ENCODE measurements around the gene TFEB.

The TFEB gene

DNA sequence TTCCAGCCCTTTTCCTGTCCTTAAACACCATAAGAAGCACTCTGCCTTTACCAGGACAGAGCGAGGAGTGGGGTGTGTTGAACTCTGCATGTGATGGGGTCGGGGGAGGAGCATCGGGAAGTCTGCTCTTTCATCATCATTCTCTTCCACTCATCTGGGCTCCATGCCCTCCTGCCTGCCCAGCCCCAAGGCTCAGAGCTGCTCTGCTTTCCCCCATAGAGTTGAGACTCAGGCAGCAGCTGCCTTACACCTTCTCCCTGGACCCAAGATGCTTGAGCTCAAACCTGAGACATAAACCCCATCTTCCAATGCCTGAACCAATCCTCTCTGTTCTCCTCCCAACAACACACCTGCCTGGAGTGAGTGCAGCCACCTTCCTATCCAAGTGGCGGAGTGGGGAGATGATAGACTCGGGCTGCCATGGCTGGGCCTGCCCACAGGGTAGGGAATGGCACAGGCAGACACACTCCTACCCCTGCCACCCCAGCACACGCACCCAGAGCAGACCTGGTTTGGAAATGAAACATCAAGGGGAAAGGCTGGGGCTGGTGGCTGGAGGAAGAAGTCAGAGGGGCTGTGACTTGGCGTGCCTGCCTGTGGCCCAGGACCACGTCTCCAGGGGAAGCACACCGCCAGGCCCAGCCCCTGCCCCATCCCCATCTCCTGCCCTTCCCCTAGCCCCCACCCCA is 28.4 kb downstream of the TFEB start:
- peak; percentile 35 for DNase-seq (ENCODE audit: low spot score)

DNA sequence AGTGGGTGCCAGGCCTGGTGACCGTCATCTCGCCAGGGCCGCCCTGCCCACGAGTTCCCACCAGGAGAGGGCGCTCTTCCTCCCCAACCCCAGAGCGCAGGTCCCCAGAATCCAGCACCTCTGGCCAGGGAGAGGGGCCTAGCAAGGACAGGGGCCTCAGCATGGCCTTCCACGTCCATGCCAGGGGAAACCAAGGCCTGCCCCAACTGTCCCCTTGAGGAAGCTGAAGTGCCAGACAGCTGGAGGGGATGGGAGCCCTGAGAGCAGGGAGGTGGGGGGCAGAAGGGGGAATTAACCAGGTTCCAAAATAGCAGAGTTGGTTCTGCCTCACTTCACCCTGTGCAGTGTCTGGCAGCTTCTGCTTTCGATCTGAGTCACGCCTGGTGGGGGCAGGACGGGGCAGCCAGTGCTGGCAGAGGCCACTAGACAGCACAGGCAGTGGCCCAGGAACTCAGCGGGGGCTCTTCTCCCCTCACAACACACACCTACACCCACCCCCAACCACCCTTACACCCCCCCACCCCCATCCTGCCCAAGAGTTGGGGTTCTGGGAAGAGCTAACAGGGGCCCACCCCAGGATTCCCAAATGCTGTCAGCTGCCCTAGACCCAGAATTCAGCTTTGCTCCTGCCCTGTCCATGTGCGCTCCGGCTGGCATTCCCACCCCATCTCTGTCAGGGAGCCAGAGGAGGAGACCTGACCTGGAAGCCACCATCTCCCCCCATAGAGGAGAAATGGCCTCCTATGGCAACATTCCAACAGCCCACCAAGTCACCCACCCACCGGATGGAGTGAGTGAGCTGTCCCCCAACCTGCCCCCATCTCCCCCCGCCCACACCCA is 29.2 kb downstream of the TFEB start:
- peak; percentile 86 for DNase-seq (ENCODE audit: low spot score)

DNA sequence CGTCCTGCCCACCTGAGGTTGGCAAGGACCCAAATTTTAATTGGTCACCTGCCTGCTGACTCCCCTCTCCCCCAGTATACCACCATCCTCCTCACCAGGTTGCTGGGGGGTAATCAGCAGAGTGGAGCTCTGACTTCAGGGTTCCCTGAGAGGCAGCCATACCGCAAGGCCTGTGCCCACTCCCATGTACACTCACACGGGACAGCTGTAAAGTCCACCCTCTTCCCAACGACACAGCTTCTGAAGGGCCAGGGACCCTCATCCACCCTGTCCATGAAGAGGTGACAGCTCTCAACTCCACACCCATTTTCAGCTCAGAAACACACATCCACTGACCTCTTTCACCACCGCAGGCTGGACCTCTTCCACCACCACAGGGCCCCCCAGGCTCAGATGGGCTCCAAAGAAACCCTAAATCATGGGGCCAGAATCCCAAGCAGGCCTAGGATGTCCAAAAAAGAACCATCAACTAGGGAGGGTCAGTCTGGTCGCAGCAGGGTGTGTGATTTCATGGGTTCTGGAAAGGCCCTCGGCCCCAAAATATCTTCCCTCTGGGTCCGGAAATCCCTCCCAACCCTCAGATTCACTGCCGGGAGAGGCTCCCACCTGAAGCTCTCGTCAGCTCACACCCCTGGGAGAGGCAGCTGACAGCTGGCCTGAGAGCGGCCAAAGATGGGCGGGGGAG is 30.0 kb downstream of the TFEB start:
- DNase-seq (ENCODE audit: low spot score), result no peak

DNA sequence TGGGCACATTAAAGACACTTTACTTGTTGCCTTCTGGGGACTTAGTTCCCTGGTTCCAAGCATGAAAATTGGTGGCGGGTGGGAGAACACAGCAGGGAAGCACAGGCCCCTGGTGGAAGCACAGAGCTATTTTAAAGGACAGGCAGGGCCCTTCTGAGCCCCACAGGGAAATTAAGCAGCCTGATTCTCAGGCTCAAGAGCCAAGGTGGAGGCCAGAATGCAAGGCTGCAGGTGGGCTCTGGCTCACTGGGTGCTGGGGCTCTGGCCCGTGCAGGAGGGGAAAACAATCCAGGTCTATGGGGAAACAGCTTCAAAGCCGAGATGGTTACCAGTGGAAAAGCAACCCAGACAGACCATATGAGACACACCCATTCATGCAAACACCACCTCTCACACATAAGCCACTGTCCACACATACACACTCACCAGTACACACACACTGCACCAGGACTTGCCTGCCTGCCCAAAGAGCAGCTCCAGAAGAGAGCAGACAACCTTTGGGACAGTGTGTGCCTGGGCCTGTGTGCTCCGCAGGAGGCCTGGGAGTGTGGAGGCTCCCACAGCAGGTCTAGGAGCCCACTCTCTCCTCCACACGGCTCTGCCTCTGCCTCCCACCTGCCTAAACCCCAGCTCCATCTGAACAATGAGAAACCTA is 30.6 kb downstream of the TFEB start:
- DNase-seq (ENCODE audit: low spot score), result no peak

DNA sequence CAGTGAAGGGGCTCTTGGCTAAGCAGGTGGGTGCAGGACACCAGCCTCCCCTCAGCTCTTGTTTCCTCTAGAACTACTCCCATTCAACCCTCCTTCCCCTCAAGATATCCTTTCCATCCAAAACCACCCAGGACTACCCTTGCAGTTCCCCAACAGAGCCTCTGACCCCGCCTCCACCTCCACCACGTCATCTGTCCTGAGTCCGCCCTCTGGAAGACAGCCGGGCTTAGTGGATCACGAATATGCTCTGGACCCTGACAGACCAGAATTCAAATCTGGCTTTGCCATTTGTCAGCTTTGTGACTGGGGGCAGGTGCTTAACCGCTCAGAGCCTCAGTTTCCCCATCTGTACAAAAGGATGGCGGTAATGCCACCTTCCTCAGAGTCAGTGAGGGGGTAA is 31.4 kb downstream of the TFEB start:
- DNase-seq (ENCODE audit: low spot score), result no peak

DNA sequence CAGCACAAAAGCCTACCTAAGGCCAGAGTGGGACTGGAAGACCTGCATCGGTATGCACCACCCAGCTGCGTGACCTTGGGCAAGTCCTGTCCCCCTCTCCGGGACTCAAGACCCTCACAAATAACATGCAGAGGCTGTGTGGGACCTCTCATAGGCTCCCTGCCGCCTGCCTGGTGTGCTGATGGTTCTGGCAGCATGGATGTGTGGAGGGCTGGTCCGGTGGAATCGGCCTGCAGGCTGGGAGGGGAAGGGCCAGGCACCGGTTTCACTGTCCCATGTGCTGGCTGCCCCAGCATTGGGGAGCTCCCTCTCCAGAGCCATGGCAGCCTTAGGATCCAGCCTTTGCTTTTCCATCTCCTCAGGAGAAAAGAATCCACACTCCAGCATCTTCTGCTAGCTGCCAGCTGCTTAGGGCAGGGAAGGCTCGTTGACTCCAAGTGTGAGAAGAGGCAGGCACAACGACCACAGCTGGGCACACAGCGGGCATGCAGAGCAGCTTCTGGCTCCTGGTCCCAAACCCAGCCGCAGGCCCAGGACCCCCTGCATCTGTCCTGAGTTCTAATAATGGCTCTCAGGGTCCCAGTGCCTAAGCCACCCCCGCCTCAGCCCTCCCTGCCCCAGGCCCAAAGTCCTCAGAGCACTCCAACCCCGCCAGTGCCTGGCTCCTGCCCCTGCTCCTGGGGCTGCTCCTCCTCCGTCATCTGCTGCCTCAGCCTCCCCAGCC is 32.5 kb downstream of the TFEB start:
- no peak for DNase-seq (ENCODE audit: low spot score)

DNA sequence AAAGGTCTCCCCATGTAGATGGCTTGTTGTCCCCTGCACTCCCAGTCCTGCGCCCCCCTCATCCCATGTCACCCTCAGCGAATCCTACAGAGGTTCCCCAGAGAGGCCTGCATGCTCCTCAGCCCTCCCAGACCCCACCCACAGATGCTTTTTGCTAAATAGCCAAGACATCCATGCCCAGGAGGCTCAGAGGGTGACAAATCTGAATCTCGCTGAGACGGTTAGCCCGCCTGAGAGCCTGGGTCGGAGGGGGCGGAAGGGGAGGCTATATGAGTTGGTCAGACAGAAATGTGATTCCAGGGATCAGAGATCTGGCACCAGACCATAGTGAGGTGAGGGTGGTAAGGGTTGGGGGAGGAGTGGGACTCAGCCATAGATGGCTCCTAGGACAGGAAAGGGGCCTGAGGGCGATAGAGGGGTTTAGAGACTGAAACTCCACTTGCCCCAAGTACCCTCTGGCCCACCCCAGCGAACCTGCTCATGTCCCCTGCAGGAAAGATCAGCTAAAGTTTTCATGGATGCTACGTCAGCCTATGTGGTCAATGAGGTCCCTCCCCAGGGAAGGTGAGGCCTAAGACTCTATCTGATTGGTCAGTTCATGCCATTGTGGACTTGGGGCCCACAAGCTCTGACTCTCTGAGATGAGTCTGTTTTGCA is 33.2 kb downstream of the TFEB start:
- no peak for DNase-seq (ENCODE audit: low spot score)

DNA sequence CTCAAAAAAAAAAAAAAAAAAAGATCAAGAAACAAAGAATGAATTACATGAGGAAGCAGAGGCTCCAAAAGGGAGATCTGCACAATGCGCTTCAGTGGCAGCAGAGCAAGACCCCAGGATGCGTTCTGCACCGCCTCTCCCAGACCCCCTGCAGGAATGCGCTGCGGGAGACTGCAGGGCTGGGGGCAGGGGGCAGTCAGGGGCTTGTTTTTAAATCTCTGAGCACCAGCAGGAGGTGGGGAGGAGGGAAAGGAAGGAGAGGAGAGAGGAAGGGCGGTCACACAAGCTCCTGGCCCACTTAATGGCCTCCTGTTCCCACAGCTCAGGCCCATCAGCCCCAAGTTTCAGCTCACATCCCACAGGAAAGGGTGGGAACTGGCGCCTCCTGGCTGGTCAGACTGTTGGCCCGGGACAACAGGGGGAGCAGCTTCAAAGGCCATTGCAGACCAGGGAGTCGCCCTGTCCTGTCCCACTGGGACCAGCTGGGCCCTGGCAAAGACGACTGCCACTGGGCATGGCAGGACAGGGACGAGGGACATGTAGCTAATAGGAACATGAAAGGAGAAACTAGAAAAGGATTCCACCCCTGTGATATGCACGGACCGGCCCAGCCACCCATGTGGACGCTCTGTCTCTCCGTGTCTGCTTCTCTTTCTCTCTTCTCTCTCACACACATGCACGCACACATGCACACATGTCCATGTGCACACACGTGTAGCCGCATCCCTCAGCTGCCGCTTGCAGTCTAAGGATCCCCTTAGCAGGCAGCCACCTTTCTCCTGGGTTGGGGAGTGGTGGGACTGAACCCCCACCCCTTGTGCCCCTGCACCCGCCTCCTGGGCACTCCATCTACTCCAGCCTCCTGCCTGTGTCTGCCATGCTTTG is 34.7 kb downstream of the TFEB start:
- DNase-seq (ENCODE audit: low spot score), result no peak

DNA sequence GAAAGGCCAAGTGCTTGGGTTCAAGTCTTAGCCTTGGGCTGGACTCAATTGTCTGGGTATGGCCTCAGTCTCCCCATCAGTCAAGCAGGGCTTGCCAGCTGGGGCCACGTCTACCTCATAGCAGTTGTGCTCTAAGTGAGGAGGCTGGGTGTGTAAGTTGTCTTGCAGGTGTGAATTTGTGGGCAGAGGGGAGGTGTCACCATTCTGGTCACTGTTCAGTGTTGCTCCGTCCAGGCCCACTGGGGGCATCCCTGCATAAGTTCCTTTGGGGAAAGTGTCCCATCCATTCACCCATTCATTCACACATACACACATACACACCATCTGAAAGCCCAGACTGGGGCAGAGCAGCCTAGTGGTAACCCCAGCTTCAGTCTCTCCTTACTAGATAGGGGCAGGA is 36.3 kb downstream of the TFEB start:
- DNase-seq (ENCODE audit: low spot score), result no peak

DNA sequence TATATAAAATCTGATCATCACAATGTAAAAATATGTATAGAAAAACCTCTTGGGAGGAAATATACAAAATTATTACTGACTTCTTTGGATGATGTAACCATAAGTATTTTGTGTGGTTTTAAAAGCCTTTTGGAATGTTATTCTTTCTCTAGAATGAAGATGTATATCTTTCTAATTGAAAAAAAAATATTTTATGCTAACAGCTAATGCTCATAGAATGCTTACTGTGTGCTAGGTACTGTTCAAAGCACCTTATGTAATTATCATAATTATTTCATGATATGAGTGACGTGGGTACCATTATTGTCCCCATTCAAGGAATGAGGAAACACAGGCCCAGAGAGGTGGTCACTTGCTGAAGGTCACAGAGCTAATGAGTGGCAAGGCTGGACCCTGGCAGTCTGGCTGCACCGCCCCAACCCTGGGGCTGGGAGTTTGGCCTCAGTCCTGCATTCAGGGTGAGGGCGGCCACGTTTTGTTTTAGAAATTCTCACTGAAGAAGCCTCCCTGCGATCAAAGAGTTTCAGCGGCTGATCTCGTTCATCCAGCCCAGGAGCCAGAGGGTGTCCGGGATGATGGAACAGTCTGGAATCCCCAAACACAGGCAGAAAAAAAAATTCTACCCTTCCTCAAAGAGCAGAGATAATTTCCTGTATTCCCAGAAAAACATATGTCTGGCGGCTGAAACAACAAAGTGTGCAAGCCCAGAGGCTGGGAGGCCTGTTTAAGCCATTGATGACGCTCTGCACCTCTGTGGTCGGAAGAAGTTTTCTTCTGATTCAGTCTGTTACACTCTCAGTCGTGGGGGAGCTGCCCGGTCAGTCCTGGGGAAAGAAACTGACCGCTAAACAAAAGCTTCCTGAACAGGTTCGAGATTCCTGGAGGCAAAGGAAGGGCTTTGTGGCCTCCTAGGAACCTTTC is 37.3 kb downstream of the TFEB start:
- DNase-seq (ENCODE audit: low spot score), result peak; percentile 41

DNA sequence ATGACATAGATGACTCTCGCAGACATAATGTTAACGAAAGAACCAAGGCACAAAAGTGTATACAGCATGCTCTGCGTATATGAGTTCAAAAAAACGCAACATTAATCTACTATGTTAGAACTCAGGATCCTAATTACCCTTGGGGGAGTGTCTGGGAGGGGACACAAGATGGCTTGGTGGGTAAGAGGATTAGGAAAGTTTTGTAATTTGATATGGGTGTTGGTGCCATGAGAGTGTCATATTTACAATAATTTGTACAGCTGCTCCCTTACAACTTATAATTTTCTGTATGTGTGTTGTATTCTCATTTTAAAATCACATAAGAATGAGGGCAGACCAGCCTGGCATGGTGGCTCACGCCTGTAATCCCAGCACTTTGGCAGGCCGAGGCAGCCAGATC is 38.6 kb downstream of the TFEB start:
- DNase-seq (ENCODE audit: low spot score), result no peak

DNA sequence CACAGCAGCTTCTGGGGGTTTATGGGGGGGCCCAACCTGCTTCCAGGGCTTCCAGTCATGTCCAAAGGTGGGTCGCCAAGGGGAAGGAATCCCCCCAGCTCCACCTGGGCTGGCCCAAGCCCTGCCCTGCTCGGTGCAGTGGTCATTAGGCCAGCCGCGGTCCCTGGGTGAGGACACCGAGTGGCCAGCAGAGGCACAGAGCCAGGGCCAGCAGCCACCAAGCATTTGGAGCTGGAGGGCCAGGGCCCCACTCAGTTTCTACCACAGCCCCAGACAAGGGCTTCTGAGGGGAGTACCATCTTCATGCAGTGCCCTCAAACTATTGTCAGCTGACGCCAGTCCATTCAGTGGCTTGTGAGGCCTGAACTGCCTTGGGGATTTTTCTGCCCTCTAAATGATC is 39.6 kb downstream of the TFEB start:
- no peak for DNase-seq (ENCODE audit: low spot score)

DNA sequence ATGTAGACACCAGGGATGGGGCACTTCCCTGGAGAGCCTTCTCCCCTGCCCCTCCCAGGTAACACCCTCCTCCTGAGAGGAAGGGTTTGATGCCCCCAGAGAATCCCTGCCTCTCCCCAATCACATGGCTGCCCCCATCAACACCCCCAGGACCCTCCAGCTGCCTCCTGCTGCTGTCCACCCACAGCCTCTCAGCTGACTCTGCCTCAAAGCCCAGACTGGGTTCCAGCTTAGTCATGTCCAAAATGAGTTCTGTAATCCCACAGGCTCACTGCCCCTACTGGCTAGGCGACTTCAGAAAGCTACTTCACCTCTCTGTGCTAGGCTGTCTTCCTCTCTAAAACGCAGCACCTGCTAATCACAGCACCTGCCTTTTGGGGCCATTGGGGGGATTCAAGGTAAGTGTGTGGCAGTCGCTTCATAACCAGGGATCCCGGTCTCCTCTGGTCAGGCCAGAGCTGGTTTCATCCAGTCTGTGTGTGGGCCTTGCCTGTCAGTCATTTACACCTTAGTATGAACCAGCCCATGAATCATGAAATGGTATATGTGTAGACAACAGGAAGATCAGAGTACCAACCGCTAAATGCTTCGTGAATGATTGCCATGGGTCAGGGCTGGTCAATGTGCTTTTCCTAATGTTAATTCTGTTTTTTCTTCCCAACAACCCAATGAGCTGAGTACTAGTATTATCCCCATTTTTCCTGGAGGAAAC is 40.4 kb downstream of the TFEB start:
- peak; percentile 72 for DNase-seq (ENCODE audit: low spot score)

DNA sequence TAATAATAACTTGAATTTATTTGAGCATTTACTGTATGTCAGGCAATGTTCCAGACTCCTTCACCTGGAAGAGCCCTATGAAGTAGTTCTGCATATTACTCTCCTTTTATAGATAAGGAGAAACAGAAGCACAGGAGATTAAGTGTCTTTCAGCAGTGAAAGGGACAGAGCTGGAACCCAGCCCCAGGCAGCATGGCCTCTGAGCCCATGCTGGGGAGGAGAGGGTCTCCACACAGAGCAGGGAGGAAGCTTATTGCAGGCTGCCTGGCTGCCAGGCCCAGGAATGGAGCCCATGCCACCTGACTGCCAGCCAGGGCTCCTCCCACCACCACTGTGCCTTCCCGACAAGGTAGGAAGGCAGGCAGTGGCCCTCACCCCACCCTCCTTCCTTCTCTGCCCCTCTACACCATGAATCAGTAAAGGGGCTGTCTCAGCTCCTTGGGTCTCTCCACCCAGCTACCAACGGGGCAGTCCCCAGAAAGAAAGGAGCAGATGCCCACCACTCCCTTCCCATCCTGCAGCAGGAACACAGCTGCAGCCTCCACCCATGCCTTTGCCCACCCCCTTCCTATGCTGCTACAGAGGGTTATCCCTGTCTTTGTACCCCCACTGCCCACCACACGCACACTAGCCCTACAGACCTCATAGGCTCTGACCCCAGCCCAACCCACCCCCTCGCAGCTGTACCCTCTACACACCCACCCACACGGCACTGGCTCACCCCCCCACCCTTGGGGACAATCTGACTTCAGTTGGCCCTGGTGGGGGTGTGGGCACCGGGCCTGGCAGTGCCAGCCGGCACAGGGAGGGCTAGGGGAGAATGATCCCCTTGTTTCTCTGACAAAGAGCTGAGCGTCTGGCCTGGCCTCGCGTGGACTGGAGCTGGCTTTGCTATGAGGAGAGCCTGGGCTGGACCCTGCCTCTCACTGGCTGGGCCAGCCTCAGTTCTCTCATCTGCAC is 41.8 kb downstream of the TFEB start:
- DNase-seq (ENCODE audit: low spot score), result no peak

DNA sequence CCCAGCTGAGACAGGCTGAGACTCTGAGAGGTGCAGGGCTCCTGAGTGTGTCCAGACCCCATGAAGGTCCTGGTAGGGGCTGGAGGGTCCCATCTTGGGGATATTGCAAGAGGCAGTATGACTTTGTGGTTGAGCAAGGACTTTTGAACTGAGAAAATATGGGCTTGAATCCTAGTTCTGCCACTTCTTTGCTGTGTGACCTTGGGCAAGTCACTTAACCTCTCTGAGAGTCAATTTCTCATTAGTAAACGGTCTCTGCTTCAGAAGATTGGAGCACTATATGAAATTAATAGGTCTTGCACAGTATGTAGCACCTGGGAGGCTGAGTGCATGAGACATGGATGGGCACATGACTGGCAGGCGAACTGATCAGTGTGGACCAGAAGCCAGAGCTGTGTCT is 42.7 kb downstream of the TFEB start:
- DNase-seq (ENCODE audit: low spot score), result no peak

DNA sequence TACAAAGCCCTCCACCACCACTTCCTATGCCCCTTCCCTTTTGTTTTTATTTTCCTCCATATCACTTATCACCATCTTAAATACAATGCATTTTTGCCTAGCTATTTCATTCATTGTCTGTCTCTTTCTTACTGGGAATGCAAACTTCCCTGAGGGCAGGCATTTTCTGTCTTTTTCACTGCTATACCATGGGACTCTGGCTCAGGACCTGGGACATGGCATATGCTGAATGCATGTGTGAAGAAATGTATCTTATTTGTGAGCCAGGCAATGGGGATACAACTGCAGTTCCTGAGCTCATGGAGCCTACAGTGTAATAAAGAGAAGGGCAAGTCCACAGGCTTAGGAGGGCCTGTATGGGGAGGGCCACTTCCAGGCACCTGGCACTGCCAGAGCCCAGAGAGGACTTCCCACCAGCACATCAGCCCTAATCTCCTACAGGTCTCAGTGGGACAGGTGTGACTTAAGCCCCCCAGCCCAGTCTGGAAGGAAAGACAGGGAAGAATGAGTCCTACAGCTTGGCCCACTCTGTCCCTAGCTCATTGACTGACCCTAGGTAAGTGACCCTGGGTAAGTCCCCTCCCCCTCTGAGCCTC is 43.2 kb downstream of the TFEB start:
- DNase-seq (ENCODE audit: low spot score), result no peak
